ENCODE results near the gene SLC35A3.

DNA sequence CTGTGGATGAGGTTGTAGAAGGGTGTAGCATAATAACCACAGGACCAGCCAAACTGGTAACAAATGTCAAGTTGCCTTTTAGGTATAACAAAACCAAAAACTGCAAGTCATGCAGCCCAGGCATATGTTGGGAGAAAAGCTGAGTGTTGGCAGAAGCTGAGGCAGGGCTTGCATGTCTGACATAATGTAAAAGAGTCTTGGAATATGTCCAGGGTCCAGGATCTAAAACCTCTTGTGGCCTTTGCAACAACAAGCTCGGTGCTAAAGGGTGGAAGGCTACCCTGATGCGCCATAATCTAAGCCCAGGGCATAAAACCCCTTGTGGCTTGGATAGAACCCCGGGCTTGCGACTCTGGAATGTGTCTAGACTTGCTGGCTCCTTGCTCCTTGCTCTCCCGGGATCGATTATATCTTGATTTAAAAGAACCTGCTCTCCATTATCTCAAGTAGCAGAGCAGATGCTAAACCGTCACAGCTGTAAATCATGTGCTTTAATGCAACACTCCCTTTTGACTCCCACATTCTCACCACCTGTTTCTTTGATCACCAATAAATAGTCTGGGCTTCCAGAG is 26.5 kb upstream of the SLC35A3 start:
- TF ChIP-seq, protein P1, sequence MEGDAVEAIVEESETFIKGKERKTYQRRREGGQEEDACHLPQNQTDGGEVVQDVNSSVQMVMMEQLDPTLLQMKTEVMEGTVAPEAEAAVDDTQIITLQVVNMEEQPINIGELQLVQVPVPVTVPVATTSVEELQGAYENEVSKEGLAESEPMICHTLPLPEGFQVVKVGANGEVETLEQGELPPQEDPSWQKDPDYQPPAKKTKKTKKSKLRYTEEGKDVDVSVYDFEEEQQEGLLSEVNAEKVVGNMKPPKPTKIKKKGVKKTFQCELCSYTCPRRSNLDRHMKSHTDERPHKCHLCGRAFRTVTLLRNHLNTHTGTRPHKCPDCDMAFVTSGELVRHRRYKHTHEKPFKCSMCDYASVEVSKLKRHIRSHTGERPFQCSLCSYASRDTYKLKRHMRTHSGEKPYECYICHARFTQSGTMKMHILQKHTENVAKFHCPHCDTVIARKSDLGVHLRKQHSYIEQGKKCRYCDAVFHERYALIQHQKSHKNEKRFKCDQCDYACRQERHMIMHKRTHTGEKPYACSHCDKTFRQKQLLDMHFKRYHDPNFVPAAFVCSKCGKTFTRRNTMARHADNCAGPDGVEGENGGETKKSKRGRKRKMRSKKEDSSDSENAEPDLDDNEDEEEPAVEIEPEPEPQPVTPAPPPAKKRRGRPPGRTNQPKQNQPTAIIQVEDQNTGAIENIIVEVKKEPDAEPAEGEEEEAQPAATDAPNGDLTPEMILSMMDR (IDR thresholded peaks at IDR 0.05): no peak
- no peak for TF ChIP-seq POLR2A (IDR thresholded peaks at IDR 0.05)

Measured in testis (tissue), 2 donors.